Cortex of kidney (tissue), 1 donor: ENCODE results near the gene CERS6.

Experiments
- DNase-seq: peaks from one replicate; lab custom pipeline; 2025; lab: John Stamatoyannopoulos, UW

CERS6 gene

GRCh38 chr2:168530982-168531622 is 75.0 kb downstream of the CERS6 start:
- no peak for DNase-seq

DNA sequence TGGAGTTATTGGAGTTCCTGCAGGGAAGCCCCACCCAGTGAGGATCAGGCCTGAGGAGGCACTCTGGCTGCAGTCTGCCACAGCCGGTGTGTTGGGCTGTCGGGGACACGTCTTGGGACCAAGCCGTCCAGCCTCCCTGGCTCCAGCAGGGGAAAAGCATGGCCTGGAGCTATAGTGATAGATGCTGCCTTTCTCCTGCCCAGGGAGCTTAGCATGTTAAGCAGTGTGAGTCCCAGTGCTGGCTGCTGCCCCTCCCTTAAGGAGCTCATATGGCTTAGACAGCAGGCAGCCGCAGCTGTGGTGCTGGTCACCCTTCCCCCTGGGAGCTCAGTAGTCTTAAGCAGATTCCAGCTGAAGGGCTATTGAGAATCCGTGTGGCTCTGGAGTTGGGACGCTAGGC is 78.9 kb downstream of the CERS6 start:
- DNase-seq: no peak

DNA sequence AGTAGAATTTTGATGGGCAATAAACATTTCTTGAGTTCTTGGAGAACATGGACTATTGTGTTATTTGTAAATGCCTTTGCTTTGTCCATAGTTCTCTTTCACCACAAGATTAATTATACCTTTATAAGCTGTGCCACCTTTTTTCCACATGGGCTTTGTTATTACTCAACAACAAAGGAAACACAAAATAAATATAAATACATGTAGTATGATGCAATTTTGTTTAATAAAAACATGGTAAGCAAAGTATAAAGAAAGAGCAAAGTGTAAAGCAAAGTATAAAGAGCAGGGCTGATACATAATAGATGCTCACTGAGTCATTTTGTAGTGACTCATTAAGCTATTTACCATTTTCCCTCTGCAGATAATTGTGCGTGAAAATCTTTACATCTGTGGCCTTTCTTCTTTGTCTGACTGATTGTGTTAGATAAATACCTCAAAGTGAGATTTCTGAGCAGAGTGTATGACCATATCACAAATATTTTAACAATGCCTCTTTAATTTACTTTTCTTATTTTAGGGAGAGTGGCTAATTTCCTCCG is 80.9 kb downstream of the CERS6 start:
- DNase-seq: no peak

DNA sequence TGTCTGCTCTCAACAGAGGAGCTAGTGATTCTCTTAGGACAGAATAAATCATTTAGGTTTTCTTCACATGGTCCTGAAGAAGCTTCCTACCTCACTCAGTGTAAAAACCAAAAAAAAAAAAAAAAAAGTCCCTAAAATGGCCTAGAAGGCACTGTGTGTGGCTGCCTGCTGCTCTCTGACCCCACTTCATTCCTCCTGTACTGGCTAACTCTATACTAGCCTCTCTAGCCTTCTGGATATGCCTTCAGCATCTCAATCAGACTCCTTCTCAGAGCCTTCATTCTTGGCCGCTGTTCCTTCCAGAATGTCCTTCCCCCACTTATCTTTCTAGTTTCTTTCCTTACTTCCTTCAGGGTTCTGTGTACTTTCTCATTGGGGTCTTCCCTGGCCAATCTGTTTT is 82.1 kb downstream of the CERS6 start:
- DNase-seq: no peak

GRCh38 chr2:168538534-168538933 is 82.5 kb downstream of the CERS6 start:
- DNase-seq: no peak

- DNase-seq: no peak
Measured at GRCh38 chr2:168539945-168540344, 83.9 kb downstream of the CERS6 start.

GRCh38 chr2:168541858-168542257 is 85.8 kb downstream of the CERS6 start:
- DNase-seq: no peak

GRCh38 chr2:168543037-168543436 is 87.0 kb downstream of the CERS6 start:
- no peak for DNase-seq

- DNase-seq: no peak
Measured at GRCh38 chr2:168543935-168544334, 87.9 kb downstream of the CERS6 start.

DNA sequence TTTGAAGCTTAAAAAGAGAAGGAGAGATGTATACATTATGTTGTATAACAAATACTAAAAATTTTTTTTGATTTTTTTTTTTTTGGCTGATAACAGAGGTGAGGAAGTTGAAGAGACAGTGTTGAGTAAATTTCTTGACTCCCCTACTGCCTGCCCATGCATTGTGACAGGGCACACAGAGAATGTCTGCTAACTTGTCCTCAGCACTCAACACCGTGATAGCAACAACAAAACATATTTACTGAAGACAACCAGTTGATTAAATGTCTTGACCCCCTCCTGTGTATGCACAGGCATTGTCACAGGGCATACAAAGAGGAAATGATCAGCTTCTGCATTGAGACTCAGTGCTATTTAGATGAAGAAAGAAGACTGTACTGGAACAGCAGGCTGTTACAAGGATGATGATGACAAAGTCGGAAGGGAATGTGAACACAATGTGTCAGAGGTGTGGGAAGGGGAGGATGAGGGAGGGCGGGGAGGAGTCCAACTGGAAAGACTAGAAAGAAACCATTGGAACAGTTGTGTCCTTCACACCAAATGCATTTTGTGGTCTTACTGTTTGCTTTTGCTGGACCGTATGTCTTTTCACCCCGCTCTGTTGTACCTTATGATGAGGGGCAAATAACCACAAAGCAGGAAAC is 89.5 kb downstream of the CERS6 start:
- DNase-seq: no peak

DNA sequence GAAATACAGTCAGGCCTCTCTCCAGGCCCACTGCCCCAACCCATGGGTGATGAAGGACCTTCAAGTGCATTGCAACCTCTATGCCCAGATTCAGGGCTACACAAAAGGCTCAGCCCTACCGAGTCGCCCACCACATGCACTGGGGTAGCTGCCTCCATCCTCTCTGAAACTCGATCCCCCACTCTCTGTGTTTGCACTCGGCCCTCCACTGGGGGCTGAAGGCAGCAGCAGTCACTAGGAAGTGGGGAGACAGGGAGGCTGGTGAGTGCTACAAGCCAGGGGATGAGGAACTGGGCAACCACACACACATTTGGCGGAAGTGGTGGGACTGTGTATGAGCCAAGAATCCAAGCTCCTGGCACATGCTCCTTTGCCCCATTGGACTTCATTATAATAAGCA is 94.6 kb downstream of the CERS6 start:
- no peak for DNase-seq

DNA sequence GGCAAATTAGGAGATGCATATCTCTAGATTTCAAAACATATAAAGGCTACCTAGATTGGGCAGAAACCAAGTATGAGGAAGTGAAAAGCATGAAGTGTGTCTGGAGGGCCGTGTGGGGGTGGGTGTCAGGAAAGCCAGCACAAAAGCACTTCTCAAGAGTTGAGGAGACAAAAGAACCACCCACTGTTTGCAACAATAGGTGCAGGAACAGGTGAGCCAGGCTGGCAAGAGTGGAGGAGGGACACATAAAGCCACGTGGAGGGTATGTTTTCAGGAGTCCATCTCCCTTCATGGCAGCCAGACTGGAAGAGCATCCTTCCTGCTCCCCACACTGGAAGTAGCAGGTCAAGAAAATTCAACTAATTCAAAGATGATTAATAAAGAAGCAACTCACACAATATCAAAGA is 96.4 kb downstream of the CERS6 start:
- DNase-seq: no peak

- DNase-seq: no peak
Measured at GRCh38 chr2:168555283-168555682, 99.2 kb downstream of the CERS6 start.

GRCh38 chr2:168559187-168559586 is 103.1 kb downstream of the CERS6 start:
- DNase-seq: no peak

GRCh38 chr2:168560817-168561499 is 104.9 kb downstream of the CERS6 start:
- DNase-seq: no peak

- DNase-seq: no peak
Measured at GRCh38 chr2:168561991-168562390, 105.9 kb downstream of the CERS6 start.

DNA sequence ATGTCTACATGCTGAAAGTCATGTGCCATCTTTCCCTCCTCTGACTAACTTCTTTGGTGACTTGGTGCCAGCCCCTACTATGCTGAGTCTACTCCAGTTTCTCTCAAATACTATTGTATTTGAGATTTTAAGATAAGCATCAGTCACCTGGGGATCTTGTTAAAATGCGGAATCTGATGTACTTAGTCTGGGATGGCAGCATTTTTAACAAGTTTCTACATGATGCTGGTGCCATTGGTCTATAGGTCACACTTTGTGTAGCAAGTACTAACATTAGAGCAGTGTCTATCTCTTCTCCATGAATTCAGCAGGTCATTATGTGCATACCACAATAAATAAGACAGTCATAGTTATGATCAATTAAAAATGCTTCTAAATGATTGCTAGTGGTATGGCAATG is 106.9 kb downstream of the CERS6 start:
- no peak for DNase-seq

DNA sequence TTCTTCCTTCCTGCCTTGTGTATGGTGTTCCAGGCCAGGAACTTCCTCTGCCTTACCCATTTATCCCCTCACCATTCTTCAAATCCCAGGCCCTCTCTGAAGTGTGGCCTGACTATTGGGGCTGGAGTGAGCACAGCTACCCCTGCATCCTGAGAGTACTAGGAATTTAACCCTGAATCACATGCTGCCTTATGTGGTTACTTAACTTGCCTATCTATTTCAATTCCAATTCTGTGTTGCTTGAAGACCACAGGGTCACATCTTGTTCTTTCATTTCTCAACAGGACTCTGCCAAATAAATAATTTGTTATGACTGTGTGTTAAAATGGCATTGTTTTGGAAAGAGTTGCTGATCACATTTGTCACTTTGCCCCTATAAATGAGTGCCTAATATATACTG is 108.6 kb downstream of the CERS6 start:
- DNase-seq: no peak

DNA sequence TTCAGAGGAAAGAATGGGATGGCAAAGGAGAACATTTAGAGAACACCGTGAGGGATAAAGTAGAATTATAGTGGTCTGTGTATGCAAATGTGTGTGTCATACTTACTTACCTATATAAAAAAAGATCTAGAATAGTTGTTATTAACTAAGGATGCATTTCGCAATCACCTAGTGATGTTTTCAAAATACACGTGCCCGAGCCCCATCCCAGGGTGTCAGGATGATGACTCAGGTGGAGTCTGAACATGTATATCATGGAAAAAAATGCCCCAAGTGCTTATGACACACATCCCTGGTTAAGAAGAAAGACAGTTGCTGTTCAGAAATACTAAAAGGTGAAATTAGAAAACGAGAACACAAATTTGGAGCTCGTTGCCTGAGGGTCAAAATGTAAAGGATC is 109.0 kb downstream of the CERS6 start:
- no peak for DNase-seq

GRCh38 chr2:168565512-168565911 is 109.4 kb downstream of the CERS6 start:
- DNase-seq: no peak

GRCh38 chr2:168566974-168567665 is 111.0 kb downstream of the CERS6 start:
- DNase-seq: no peak

DNA sequence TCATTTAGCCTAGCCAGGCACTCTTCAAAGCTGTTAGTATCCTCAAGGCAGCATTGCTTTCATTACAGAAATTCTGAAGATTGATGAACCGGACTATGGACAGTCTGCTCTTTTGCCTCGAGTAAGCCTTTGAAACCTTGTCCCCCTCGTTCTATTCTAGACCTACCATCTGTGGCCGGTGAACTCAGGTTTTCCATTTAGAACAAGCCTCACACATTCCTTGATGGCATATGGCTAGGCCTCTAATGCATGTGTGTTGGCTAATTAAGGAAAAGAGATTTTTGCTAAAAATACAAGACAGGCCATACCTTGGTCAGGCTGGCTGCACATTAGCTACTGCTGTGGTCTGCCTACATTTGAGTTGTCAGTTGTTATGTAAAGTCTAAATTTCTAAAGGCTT is 111.8 kb downstream of the CERS6 start:
- DNase-seq: no peak
